DMS53 treated with DMSO at 0.1 percent for 48 hours (cell line): Measurements from ENCODE around the gene PIF1.
A peak's percentile ranks its signal among the peaks of the same experiment; 100 is the strongest.

Experiments
- DNase-seq: peaks from one replicate; lab custom pipeline; 2025; ENCODE audit not compliant: unreplicated experiment; lab: John Stamatoyannopoulos, UW

The PIF1 gene

DNA sequence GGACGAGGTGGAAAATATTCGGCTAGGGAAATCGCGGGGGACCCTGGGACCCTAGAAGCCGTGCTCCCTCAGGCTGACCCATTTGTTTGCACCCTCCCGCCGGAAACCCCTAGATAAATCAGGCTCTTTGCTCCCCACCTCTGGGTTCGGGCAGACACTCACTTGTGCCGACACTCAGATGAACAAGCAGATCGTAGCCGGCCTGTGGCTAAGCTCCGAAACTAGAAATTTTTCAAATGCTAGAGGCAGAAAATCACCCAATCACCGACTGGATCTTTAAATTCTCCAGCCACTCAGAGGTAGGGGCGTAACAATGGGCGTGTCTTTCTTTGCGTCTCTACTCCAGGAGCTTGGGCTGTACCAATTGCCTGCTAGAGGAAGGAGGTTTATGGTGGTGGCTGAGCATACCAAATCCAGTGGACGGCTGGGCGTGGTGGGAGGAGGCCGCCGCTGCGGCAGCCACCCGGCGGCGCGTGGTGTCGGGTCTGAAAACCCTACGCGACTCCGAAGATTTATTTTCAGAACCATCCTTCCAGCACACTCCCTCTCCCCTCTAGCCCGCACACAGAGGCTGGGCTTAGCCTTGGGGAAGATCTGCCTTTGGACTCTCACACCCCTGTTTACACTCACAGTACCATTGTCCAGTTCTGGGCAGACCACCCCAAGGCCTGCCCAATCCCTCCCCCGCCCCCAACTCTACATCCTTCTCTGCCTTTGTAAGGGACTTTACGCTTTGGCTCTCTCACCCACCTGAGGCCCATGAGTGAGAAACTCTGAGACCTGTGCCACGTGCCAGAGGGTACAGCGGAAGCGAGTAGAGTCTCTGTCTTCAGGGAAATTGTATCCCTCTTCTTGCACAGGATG, at the start of gene PIF1:
TSS of gene PIF1 (minus strand) at position 217 of the 864 bp plus-strand sequence. CDS start 1,312 bp downstream, outside the sequence.
- peak; percentile 94 for DNase-seq

DNA sequence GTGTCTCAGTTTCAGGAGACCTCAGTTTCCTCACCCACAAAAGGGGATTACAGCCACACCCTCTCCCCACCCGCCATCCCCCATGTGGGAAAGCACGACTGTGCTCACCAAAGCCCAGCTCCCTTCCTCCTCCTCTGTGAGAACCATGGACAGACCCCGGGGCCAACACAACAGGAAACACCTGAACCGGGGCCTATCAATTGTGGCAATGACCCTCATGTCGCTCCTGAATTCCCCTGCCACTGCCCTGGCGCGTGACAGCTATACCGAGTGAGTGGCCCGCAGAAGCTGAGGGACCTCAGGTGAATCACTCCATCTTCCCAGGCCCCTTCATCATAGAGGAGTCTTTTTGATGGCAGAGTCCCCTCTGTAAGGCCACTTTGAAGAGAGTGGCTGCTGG, 44.9 kb upstream of the PIF1 start:
- no peak for DNase-seq

- DNase-seq: no peak
These were observed 44.1 kb upstream of the PIF1 start for GRCh38 chr15:64869501-64869900.

DNA sequence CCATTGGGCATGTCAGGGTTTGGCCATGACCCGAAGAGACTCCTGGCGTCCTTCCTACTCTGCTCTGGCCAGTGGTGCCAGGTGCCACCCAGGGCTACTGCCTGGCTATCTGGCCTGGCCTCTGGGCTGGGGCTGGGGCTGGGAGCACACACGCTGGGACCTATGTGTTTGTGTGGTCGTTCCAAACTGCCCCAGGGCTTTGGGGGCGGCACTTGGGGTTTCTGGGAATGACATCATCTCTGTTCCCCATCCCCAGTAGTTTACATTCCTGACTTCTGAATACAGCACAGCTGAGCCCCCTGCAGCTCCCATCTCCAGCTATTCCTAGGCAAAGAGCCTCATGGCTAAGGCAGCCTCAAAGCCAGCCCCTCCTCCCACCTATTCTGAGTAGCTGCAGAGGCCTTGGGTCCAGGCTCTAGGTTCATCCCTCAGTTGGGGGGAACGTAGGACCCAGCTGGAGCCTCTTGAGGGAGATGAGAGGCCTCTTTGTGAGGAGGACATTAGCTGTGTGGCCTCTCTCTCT, 40.6 kb upstream of the PIF1 start:
- DNase-seq: no peak

GRCh38 chr15:64865126-64865997, 39.9 kb upstream of the PIF1 start:
- no peak for DNase-seq

- no peak for DNase-seq
These were observed 38.6 kb upstream of the PIF1 start for GRCh38 chr15:64864068-64864467.

GRCh38 chr15:64862408-64862807, 37.0 kb upstream of the PIF1 start:
- DNase-seq: no peak

GRCh38 chr15:64861960-64862359, 36.5 kb upstream of the PIF1 start:
- DNase-seq: no peak

GRCh38 chr15:64861331-64861730, 35.9 kb upstream of the PIF1 start:
- no peak for DNase-seq

DNA sequence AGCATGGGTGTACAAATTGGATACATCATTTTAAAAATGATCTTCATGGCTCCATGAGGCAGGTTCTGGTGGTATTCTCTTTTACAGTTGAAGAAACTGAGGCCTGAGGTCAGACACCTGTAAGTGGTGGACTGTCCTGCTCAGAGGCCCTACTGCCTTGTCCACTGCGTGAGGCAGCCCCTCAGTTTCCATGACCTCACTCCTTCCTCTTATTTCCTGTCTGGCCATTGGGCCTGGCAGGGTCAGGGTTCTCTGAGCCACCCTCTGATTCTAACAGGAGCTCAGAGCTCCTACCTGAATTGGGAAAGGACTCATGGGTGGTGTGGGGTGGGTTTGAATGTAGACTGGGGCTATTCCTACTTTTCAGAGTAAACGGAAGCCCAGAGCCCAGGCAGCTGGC, 33.8 kb upstream of the PIF1 start:
- DNase-seq: no peak

DNA sequence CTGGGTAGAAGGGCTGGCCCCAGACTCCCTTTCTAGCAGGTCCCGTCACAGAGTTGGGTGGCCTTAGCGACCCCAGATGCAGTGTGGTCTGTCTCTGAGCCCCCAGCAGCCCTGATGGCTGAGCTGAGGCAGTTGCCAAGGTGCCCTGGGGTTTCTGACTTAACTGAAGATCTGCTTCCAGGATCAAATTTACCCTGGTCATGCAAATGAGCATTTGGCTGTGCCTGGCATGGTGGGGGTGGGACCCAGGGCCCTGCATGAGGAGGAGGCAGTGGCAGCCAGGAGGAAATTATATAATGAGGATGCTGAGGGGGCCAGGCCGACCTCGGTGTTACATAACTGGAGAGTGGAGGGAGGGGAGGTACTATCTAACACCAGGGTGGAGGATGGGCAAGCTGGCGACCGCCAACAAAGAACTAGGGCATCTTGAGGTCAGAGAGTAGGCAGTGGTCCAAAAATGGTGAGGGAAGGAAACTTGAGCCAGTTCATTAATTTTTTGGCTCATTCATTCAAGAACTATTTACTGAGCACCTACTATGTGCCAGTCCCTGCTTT, 32.7 kb upstream of the PIF1 start:
- no peak for DNase-seq

DNA sequence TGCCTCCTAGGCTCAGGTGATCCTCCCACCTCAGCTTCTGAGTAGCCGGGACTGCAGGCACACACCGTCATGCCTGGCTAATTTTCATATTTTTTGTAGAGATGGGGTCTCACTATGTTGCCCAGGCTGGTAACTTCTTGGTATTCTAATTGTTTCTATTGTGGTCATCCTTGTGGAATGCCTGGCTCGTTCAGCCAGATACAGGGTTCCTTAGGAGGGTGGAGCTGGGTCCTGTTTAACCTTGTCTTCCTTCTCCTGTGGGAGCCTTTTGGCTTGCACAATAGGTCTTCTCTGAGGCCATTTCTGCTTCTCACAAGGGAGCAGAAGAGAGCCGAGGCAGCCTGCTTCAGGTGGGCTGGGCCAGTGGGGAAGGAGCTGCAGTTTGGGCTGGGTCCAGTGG, 32.0 kb upstream of the PIF1 start:
- no peak for DNase-seq

DNA sequence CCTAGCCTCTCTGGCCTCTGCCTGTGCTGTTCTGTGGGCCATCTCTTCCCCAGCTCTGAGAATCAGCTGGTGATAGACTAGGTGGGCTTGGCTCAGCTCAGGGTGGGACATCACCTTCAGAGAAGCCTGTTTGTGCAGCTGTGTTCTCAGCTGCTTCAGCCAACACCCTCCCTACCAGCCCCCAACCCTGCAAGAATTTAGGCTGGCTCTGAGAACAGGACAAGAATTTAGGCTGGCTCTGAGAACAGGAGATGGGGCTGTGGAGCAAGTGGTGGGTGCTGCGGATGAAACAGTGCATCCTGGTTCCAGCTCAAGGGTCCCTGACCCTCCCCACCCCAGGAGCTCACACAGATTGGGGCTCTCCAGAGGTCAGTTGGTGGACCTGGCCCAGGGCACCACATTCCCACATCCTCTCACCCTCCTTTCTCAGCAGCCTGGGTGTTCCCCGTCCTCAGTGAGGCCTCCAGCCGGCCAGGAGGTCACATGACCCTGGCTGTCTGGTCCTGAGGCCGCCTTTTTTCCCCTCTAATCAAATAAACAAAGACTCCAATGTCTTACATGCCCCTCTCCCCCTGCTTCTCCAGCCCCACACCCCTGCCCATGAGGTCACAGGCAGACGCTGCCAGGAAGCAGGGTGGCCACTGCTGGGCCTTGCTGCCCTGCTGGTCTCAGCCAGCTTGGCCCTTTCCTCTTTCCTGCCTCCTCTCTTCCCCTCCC, 31.1 kb upstream of the PIF1 start:
- no peak for DNase-seq

GRCh38 chr15:64855205-64855975, 29.9 kb upstream of the PIF1 start:
- no peak for DNase-seq

GRCh38 chr15:64854526-64854925, 29.1 kb upstream of the PIF1 start:
- DNase-seq: no peak

- DNase-seq: no peak
These were observed 28.6 kb upstream of the PIF1 start for GRCh38 chr15:64854041-64854440.

DNA sequence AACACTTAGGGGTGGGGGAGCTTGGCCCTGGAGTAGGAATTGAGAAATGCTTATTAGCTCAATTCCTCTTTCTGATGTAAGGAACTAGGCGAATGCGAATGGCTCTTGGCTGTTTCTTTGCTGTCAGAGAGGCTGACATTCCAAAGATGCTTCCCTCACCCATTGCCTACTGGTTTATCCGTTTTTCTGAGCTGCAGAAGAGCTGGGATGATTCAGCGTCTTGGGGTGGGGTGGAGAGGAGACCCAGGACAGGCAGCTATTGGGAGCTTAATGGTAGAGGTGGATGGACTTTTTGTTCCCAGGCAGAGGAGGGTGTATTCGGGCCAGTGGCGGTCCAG, 26.0 kb upstream of the PIF1 start:
- no peak for DNase-seq

GRCh38 chr15:64850778-64851502, 25.5 kb upstream of the PIF1 start:
- DNase-seq: no peak

DNA sequence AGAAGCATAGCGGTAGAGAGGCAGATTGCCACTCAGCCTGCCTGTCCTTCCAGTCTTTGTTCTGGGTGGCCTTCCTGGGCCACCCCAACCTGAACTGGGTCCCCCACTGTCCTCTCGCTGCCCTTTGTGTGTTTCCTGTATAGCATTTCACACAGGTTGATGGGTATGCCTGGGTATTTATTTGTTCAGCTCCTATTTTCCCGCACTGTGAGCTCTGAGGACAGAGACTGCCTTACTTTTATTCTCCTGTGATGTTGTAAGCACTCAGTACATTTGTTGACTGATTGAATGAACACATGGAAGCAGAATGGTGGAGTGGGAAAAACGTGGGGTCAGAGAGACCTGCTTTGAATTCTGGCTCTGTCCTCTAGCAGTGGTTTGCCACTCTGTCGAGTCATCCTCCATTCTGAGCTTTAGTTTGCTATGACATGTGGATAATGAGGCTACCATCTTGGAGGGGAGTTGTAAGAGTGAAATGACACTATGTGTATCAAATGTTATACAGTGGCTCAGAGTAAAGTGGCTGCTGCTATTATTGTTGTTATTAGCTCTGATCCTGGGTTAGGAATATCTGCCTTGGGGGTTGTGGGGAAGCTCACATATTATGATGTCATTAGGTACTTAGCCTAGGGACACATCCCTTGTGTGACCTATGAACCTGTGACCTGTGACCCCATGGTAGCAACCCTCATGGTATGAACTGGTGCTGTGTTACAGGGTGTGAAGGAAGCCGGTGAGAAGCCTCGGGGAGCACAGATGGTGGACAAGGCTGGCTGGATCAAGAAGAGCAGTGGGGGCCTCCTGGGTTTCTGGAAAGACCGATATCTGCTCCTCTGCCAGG, 22.6 kb upstream of the PIF1 start:
- DNase-seq: no peak
